Neural cell (in vitro differentiated cells): ENCODE data around the gene TPRG1L.

Experiments
- EZH2 ChIP-seq: fragments of 200-600, 300-800 bp; shearing (Covaris generic), sonication (generic); IDR thresholded peaks from 2 replicates; pipeline ENCODE4 v1.6.1; 2014; ENCODE audit warnings: antibody characterized with exemption, low read length, borderline replicate concordance, mild to moderate bottlenecking; ENCODE audit not compliant: insufficient read depth, poor library complexity, severe bottlenecking
- TF ChIP-seq, protein P1 (sequence below): fragments of 450-650 bp; IDR thresholded peaks from 2 replicates; pipeline ENCODE4 v1.5.1; 2014; ENCODE audit warnings: antibody characterized with exemption, mild to moderate bottlenecking, moderate library complexity; ENCODE audit not compliant: poor library complexity, severe bottlenecking

DNA sequence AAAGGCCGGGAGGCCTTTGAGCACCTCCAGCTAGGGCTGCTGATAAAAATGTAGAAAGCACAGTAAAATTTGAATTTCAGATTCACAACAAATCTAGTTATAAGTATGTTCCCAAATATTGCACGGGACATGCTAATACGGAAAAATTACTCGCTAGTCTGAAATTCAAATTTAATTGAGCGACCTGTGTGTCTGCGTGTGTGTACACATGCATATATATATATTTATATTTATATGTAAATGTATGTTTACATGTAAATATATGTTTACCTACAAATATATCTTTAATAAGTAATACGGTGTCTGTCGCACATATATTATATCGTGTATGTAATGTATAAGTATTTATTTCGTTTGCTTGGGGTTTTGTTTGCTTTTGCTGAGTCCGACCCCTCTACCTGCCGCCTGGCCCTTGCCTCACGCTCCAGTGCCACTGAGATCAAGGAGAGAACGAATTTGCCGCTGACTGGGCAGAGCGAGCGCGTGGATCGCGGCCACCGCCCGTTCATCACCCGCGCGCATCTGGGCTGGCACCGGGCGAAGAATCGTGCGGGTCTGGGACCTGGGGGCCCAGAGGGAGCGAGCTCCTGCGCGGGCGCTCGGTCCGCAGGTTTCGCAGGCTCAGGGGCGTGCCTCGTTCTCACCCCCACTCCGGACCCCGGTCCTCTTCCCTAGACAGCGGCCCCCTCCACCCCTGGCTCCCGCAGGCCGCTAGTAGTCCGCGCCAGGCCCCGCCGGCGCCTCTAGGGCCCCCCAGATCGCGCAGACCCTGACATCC, 25.6 kb downstream of the TPRG1L start:
- TF ChIP-seq, protein P1, sequence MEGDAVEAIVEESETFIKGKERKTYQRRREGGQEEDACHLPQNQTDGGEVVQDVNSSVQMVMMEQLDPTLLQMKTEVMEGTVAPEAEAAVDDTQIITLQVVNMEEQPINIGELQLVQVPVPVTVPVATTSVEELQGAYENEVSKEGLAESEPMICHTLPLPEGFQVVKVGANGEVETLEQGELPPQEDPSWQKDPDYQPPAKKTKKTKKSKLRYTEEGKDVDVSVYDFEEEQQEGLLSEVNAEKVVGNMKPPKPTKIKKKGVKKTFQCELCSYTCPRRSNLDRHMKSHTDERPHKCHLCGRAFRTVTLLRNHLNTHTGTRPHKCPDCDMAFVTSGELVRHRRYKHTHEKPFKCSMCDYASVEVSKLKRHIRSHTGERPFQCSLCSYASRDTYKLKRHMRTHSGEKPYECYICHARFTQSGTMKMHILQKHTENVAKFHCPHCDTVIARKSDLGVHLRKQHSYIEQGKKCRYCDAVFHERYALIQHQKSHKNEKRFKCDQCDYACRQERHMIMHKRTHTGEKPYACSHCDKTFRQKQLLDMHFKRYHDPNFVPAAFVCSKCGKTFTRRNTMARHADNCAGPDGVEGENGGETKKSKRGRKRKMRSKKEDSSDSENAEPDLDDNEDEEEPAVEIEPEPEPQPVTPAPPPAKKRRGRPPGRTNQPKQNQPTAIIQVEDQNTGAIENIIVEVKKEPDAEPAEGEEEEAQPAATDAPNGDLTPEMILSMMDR: no peak
- no peak for TF ChIP-seq EZH2
